Thyroid gland (tissue), 4 donors: ENCODE results near the gene TOB2. TPM values are rescaled to one million over a fixed set of nuclear protein-coding genes. Genes with fewer than 3 reads are reported as not detected.

Experiments used
- DNase-seq, 2 donors: peaks; one replicate each; pipeline ENCODE4 v3.0.0-alpha.2; 2019
- H3K27ac ChIP-seq, 3 donors: fragments of 200-600 bp; sonication (generic); 1 replicate in 2 of 3; 2 replicates in 1 of 3; pipeline ENCODE4 v1.5.1; 2016 to 2019; ENCODE audit warnings: mild to moderate bottlenecking in 1 of 3, moderate library complexity in 1 of 3
- H3K27me3 ChIP-seq: fragments of 200-600 bp; sonication (generic); one replicate; pipeline ENCODE4 v1.5.1; 2019
- H3K36me3 ChIP-seq, 2 donors: fragments of 200-600 bp; sonication (generic); one replicate each; pipeline ENCODE4 v1.5.1; 2016 to 2019
- H3K4me1 ChIP-seq, 2 donors: fragments of 200-600 bp; sonication (generic); one replicate each; pipeline ENCODE4 v1.5.1; 2017 to 2019
- H3K4me3 ChIP-seq, 3 donors: fragments of 200-600 bp; sonication (generic); replicated peaks in 1 of 3; 1 replicate in 2 of 3; 2 replicates in 1 of 3; pipeline ENCODE4 v1.5.1; 2016; ENCODE audit warnings: mild to moderate bottlenecking in 1 of 3
- H3K9me3 ChIP-seq: fragments of 200-600 bp; sonication (generic); one replicate; pipeline ENCODE4 v1.5.1; 2017
- POLR2A ChIP-seq, 2 donors: fragments of 450-650 bp; IDR thresholded peaks; one replicate each; pipeline ENCODE4 v1.6.1; 2017; ENCODE audit warnings: antibody characterized with exemption in 2 of 2, mild to moderate bottlenecking in 2 of 2, moderate library complexity in 1 of 2
- WGBS, 2 donors: methylation state at CpG; one replicate each; pipeline ENCODE4 v1.1.5; 2017; 5-methylcytosine and 5-hydroxymethylcytosine counted together
- intact Hi-C: fragments of 100-400 bp; cut with DNase I; formaldehyde crosslinking; loops from one replicate; pipeline ENCODE4 v1.15.1; 2023
- total RNA-seq, 4 donors: library from RNA; depleted of rRNA; stranded (reverse); fragments of >200 nt; gene quantifications; one replicate each; pipeline ENCODE4 v1.2.3, GENCODE V29; 2016
- TF ChIP-seq, protein P1 (sequence below), 6 experiments: fragments of 200-600 bp in 3 of 6; fragments of 450-650 bp in 3 of 6; sonication (generic) in 3 of 6; IDR thresholded peaks; one replicate each; pipeline ENCODE4 v1.5.1; 2016 to 2019; ENCODE audit warnings: antibody characterized with exemption in 6 of 6, mild to moderate bottlenecking in 2 of 6, inconsistent platforms in 1 of 6, moderate library complexity in 1 of 6

TOB2 gene
- total RNA-seq, 4 donors from 2014 or later = 66.5 to 130 (median 115) TPM

DNA sequence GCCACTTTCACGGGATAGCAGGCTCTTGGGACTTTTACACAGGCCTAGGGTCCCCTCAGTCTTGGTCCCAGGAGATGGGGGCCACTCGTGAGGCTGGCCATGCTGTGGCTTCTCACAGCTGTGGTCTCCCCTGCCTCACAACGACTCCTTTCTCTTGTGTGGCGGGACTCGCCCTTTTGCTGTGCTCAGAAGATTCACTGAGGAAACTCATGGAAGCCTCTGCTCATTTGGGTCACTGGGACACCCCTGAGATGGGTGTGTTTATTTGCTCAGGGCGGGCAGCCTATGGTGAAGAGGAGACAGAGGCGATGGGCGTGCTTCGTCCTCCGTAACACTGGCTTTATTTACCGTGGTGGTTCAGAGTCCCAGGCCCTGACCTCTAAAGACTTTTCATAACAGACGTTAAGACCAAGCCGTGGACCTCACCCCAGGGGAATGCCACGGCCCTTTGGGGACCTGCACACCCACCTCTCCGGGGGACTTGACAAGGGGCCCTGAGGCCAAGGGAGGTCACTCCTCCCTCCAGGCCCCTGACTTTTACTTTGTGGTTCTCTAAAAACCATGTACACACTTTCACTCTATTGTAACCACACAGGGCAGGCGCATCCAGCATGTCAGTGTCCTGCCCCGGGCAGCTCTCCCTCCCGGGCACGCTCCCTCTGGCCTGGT is 49.3 kb downstream of the TOB2 start:
- H3K4me3 ChIP-seq = no peak overlapping the region
- intact Hi-C loops = loop anchor here (5.0 to 10.0 kb wide), 2 partner anchors 130 to 198 kb away; no protein-coding TSS in a partner anchor
- no peak overlapping the region for H3K27ac ChIP-seq
- DNase-seq = no peak
- TF ChIP-seq, protein P1, sequence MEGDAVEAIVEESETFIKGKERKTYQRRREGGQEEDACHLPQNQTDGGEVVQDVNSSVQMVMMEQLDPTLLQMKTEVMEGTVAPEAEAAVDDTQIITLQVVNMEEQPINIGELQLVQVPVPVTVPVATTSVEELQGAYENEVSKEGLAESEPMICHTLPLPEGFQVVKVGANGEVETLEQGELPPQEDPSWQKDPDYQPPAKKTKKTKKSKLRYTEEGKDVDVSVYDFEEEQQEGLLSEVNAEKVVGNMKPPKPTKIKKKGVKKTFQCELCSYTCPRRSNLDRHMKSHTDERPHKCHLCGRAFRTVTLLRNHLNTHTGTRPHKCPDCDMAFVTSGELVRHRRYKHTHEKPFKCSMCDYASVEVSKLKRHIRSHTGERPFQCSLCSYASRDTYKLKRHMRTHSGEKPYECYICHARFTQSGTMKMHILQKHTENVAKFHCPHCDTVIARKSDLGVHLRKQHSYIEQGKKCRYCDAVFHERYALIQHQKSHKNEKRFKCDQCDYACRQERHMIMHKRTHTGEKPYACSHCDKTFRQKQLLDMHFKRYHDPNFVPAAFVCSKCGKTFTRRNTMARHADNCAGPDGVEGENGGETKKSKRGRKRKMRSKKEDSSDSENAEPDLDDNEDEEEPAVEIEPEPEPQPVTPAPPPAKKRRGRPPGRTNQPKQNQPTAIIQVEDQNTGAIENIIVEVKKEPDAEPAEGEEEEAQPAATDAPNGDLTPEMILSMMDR (IDR thresholded peaks at IDR 0.05) = no peak
- no peak for TF ChIP-seq POLR2A (IDR thresholded peaks at IDR 0.05)
- H3K36me3 ChIP-seq = peaks cover 38 to 40% of the 10 kb centered on the region in 2 donors
- no peaks in the 10 kb centered on the region for H3K9me3 ChIP-seq
- 90 to 94% methylated on average over 19 of the region's 19 CpGs for WGBS, 2 donors
- no peaks in the 10 kb centered on the region for H3K27me3 ChIP-seq
- H3K4me1 ChIP-seq = peaks cover 7 to 12% of the 10 kb centered on the region in 2 donors

DNA sequence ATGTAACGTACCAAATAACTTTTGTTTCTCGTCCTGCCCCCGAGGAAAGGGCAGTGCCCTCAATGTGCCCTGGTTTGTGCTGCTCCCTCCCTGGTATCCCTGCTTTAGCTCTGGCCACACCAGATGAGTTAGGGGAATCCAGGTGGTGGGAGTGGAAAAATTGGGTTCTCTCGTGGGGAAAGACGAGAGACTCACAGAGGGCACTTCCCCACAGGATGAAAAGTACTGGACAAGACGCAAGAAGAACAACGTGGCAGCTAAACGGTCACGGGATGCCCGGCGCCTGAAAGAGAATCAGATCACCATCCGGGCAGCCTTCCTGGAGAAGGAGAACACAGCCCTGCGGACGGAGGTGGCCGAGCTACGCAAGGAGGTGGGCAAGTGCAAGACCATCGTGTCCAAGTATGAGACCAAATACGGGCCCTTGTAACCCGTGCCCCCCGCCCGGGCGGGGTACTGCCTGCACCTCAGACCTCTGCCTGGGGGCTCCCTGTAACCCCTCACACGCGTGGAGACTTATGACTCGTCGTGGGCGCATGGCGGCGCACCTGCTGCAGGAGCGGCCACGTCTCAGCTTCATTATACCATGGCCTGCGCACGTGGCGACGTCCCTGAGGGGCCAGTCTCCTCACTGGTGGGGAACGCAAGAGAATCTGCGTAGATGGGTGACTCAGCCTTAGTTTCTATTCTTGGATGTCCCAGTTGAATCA is 50.9 kb downstream of the TOB2 start:
- DNase-seq = no peak
- Histone ChIP-seq H3K9me3 (no peaks in the 10 kb centered on the region), H3K4me3 (no peak overlapping the region), H3K36me3 (peaks cover 43% of the 10 kb centered on the region in 2 donors), H3K27ac (no peak overlapping the region), H3K4me1 (peaks cover 0 to 4% of the 10 kb centered on the region in 2 donors), H3K27me3 (no peaks in the 10 kb centered on the region)
- 93 to 94% methylated on average over 28 to 29 of the region's 37 CpGs for WGBS, 2 donors
- intact Hi-C loops = loop anchor here (5.0 to 10.0 kb wide), 2 partner anchors 132 to 199 kb away; no protein-coding TSS in a partner anchor
- TF ChIP-seq, protein P1 (IDR thresholded peaks at IDR 0.05) = no peak
- TF ChIP-seq POLR2A (IDR thresholded peaks at IDR 0.05) = no peak

DNA sequence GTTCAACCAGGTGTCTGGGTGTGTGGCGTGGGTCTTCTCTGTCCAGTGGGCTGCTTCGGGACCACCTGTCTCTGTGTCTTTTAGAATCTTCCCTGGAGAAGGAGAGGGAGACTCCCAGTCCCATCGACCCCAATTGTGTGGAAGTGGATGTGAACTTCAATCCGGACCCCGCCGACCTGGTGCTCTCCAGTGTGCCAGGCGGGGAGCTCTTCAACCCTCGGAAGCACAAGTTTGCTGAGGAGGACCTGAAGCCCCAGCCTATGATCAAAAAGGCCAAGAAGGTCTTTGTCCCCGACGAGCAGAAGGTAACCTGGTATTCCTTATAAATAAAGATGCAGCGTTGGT is 52.6 kb downstream of the TOB2 start:
- H3K36me3 ChIP-seq = peaks cover 43 to 51% of the 10 kb centered on the region in 2 donors
- H3K9me3 ChIP-seq = no peaks in the 10 kb centered on the region
- H3K4me3 ChIP-seq = no peak overlapping the region
- peaks cover 0 to 4% of the 10 kb centered on the region in 2 donors for H3K4me1 ChIP-seq
- 94 to 95% methylated on average over 7 to 11 of the region's 11 CpGs for WGBS, 2 donors
- intact Hi-C loops = loop anchor here (10.0 kb wide), 1 partner anchor 201 kb away; no protein-coding TSS in a partner anchor
- TF ChIP-seq POLR2A (IDR thresholded peaks at IDR 0.05) = no peak
- TF ChIP-seq, protein P1 (IDR thresholded peaks at IDR 0.05) = no peak
- H3K27ac ChIP-seq = peak overlapping the region; percentile 51 to 63 (median 63)
- H3K27me3 ChIP-seq = no peaks in the 10 kb centered on the region
- no peak for DNase-seq

DNA sequence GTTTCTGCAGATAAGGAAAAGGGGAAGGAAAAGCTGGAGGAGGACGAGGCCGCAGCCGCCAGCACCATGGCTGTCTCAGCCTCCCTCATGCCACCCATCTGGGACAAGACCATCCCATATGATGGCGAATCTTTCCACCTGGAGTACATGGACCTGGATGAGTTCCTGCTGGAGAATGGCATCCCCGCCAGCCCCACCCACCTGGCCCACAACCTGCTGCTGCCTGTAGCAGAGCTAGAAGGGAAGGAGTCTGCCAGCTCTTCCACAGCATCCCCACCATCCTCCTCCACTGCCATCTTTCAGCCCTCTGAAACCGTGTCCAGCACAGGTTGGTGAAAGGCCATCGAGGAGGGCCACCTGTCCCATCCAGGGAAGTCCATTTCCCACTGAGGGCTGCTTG is 59.3 kb downstream of the TOB2 start:
- TF ChIP-seq, protein P1 (IDR thresholded peaks at IDR 0.05) = no peak
- no peak for TF ChIP-seq POLR2A (IDR thresholded peaks at IDR 0.05)
- Histone ChIP-seq H3K4me1 (peaks cover 15 to 17% of the 10 kb centered on the region in 2 donors), H3K27ac (no peak overlapping the region), H3K9me3 (no peaks in the 10 kb centered on the region), H3K4me3 (no peak overlapping the region), H3K27me3 (no peaks in the 10 kb centered on the region), H3K36me3 (peaks cover 11 to 14% of the 10 kb centered on the region in 2 donors)
- no peak for DNase-seq
- WGBS, 2 donors = 83 to 92% methylated on average over 4 to 5 of the region's 7 CpGs
- intact Hi-C loops = no loop called here

DNA sequence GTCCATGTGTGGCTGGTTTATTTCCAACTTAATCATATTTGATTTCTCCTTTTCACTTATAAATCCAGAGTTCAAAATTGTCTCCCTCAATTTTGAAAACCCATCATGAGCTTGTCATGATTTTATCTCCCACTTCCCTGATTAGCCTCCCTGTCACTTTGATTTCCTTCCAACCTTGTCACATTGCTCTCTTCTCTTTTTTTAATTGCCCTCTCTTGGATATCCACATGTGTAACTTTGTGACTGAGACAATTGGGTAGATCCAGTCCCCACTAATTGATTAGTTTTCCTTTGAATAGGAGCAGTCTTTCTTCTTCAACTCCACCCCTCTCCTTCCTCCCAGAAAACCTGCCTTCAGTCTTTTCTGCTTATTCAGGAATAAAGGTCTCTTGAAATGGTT is 62.5 kb downstream of the TOB2 start:
- Histone ChIP-seq H3K27me3 (no peaks in the 10 kb centered on the region), H3K9me3 (no peaks in the 10 kb centered on the region), H3K4me1 (peaks cover 25% of the 10 kb centered on the region in 2 donors), H3K27ac (peak overlapping the region in 1 of 3 donors; percentile 97), H3K4me3 (no peak overlapping the region), H3K36me3 (peaks cover 0 to 8% of the 10 kb centered on the region in 2 donors)
- DNase-seq = no peak
- intact Hi-C loops = no loop called here
- no peak for TF ChIP-seq POLR2A (IDR thresholded peaks at IDR 0.05)
- TF ChIP-seq, protein P1 (IDR thresholded peaks at IDR 0.05) = no peak
